ENCODE results near the gene CDH23. TPM values are rescaled to one million over a fixed set of nuclear protein-coding genes. Genes with fewer than 3 reads are reported as not detected.

The CDH23 gene
- total RNA-seq, 1 experiment from 2014 or later = not detected

DNA sequence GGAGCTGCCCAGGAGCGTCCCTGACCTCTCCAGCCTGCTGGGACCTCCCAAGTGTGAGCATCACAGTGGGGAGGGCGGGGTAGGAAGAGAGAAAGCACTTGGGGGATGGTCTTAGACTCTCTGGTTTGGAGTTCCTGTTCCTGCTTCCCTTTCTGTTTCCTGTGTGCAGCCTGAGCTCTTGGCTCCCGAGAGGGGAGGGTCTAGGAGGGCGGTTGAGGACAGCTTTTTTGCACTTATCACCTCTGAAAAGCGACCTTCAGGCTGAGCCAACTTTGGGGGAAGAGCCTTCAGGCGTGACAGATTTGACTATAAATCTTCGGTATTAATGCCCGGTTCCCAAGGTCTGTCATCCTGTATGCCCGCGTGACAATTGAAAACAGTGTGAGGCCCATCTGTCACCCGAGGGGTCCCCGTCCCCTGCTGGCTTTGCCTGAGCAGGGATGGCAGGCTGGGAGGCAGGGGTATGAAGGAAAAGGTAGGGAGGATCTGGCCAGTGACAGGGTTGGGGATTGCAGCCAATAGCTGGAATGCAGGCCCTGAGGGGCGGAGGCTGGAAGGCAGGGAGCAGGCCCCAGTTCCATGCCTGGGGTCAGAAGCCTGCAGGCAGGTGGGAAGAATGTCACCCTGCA is 78.6 kb downstream of the CDH23 start:
- no peak for DNase-seq
- Histone ChIP-seq H3K9me3 (ENCODE audit: low read length) (no peaks in the 10 kb centered on the region), H3K4me3 (ENCODE audit: low read length) (no peak overlapping the region), H3F3A (ENCODE audit: low read length, unreplicated experiment) (no peaks in the 10 kb centered on the region), H2AFZ (ENCODE audit: low read length) (no peak overlapping the region), H3K9ac (ENCODE audit: low read length) (no peak overlapping the region), H3K27ac (ENCODE audit: low read length) (no peak overlapping the region), H4K20me1 (ENCODE audit: low read length) (no peaks in the 10 kb centered on the region), H3K79me2 (ENCODE audit: low read length) (no peaks in the 10 kb centered on the region), H3K4me1 (ENCODE audit: insufficient read depth, low read length) (no peaks in the 10 kb centered on the region), H3K36me3 (ENCODE audit: low read depth, low read length) (no peaks in the 10 kb centered on the region), H3K4me2 (ENCODE audit: low read length) (no peak overlapping the region), H3K27me3 (ENCODE audit: low read length) (peaks cover 38% of the 10 kb centered on the region), H3K9me2 (replicated peaks; ENCODE audit: low read length) (no peaks in the 10 kb centered on the region)
- ChIA-PET POLR2A (ENCODE audit: unreplicated experiment) (no interaction called here), CTCF (no interaction called here)
- BruUV-seq (replicated peaks) = no TSS peak
- no peak for ATAC-seq
- intact Hi-C loops (cut with micrococcal nuclease) = no loop called here
- TF ChIP-seq, protein P1, sequence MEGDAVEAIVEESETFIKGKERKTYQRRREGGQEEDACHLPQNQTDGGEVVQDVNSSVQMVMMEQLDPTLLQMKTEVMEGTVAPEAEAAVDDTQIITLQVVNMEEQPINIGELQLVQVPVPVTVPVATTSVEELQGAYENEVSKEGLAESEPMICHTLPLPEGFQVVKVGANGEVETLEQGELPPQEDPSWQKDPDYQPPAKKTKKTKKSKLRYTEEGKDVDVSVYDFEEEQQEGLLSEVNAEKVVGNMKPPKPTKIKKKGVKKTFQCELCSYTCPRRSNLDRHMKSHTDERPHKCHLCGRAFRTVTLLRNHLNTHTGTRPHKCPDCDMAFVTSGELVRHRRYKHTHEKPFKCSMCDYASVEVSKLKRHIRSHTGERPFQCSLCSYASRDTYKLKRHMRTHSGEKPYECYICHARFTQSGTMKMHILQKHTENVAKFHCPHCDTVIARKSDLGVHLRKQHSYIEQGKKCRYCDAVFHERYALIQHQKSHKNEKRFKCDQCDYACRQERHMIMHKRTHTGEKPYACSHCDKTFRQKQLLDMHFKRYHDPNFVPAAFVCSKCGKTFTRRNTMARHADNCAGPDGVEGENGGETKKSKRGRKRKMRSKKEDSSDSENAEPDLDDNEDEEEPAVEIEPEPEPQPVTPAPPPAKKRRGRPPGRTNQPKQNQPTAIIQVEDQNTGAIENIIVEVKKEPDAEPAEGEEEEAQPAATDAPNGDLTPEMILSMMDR (conservative IDR thresholded peaks at IDR 0.05; ENCODE audit: low read depth, low read length) = no peak
- no peak for TF ChIP-seq EZH2phosphoT487 (IDR thresholded peaks at IDR 0.05; ENCODE audit: borderline replicate concordance, low read length)
- no peak for TF ChIP-seq EZH2 (IDR thresholded peaks at IDR 0.05; ENCODE audit: low read length, unreplicated experiment)

DNA sequence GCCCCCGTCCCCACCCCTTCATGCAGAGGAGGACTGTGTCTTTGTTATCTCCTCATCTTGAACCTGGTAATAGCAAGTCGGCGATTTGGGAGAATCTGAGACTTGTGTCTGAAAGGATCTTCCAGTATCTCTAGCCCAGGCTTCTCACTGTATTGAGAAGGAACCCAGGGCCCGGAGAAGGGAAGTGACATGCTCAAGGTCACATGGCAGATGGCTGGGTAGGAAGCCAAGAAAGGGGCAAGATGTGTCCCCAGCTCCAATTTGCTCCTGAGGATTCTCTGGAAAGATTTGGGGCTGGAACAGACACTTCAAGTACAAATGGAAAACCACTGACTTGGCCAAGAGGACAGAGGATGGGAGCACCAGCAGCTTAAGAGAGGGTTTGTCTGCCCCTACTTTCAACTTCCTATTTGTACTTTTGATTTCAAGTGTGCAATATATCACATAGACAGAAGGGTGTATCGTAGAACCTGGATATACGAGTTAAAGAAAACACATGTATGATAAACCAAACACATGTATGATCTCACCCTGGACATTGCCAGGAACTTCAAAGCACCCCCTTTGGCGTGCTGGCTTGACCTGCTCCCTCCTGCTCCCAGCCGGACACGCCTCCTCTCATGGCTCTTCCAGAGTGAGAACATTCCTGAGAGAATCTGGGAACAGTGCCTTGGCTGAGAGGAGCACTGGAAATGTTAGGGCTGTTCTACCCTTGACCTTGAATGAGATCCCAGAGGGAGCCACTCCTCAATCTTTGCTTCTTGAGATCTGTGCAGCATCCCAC is 79.7 kb downstream of the CDH23 start:
- no peak for TF ChIP-seq EZH2phosphoT487 (IDR thresholded peaks at IDR 0.05; ENCODE audit: borderline replicate concordance, low read length)
- TF ChIP-seq, protein P1 (conservative IDR thresholded peaks at IDR 0.05; ENCODE audit: low read depth, low read length) = no peak
- TF ChIP-seq EZH2 (IDR thresholded peaks at IDR 0.05; ENCODE audit: low read length, unreplicated experiment) = no peak
- H3K79me2 ChIP-seq (ENCODE audit: low read length) = no peaks in the 10 kb centered on the region
- H3K36me3 ChIP-seq (ENCODE audit: low read depth, low read length) = no peaks in the 10 kb centered on the region
- intact Hi-C loops (cut with micrococcal nuclease) = no loop called here
- DNase-seq (no peak), ATAC-seq (no peak)
- no TSS peak for BruUV-seq (replicated peaks)
- H3K9ac ChIP-seq (ENCODE audit: low read length) = no peak overlapping the region
- ChIA-PET POLR2A (ENCODE audit: unreplicated experiment) (no interaction called here), CTCF (no interaction called here)
- H2AFZ ChIP-seq (ENCODE audit: low read length) = no peak overlapping the region
- no peaks in the 10 kb centered on the region for H4K20me1 ChIP-seq (ENCODE audit: low read length)
- H3K27ac ChIP-seq (ENCODE audit: low read length) = no peak overlapping the region
- H3K27me3 ChIP-seq (ENCODE audit: low read length) = peaks cover 48% of the 10 kb centered on the region
- no peak overlapping the region for H3K4me3 ChIP-seq (ENCODE audit: low read length)
- no peak overlapping the region for H3K4me2 ChIP-seq (ENCODE audit: low read length)
- no peaks in the 10 kb centered on the region for H3K9me2 ChIP-seq (replicated peaks; ENCODE audit: low read length)
- no peaks in the 10 kb centered on the region for H3K4me1 ChIP-seq (ENCODE audit: insufficient read depth, low read length)
- H3F3A ChIP-seq (ENCODE audit: low read length, unreplicated experiment) = no peaks in the 10 kb centered on the region
- no peaks in the 10 kb centered on the region for H3K9me3 ChIP-seq (ENCODE audit: low read length)

DNA sequence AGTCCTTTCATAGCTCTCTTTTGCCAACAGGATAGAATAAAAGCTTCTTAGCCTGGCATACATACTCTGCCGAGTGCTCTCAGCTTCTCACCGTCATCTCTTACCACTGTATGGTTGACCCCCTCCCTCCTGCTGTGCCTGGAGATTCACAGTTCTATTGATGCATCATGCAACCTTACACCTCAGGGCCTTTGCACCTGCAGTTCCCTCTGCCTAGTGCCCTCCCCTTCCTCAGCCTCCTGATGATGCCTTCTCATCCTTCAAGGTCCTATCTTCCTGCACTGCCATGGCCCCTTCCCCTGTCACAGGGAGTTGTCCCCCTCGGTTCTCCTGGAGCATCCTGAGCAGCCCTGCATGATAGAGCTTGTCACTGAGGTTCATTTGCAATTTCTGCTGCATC is 81.5 kb downstream of the CDH23 start:
- Histone ChIP-seq H3K9me3 (ENCODE audit: low read length) (no peaks in the 10 kb centered on the region), H3K27me3 (ENCODE audit: low read length) (peaks cover 60% of the 10 kb centered on the region), H3K27ac (ENCODE audit: low read length) (no peak overlapping the region), H3K36me3 (ENCODE audit: low read depth, low read length) (no peaks in the 10 kb centered on the region), H3K4me2 (ENCODE audit: low read length) (no peak overlapping the region), H3K4me1 (ENCODE audit: insufficient read depth, low read length) (no peaks in the 10 kb centered on the region), H3K4me3 (ENCODE audit: low read length) (no peak overlapping the region), H3K9ac (ENCODE audit: low read length) (no peak overlapping the region), H4K20me1 (ENCODE audit: low read length) (no peaks in the 10 kb centered on the region), H2AFZ (ENCODE audit: low read length) (no peak overlapping the region), H3K9me2 (replicated peaks; ENCODE audit: low read length) (no peaks in the 10 kb centered on the region), H3K79me2 (ENCODE audit: low read length) (no peaks in the 10 kb centered on the region), H3F3A (ENCODE audit: low read length, unreplicated experiment) (no peaks in the 10 kb centered on the region)
- ChIA-PET CTCF (no interaction called here), POLR2A (ENCODE audit: unreplicated experiment) (no interaction called here)
- BruUV-seq (replicated peaks) = no TSS peak
- no peak for DNase-seq
- no peak for TF ChIP-seq EZH2 (IDR thresholded peaks at IDR 0.05; ENCODE audit: low read length, unreplicated experiment)
- TF ChIP-seq, protein P1 (conservative IDR thresholded peaks at IDR 0.05; ENCODE audit: low read depth, low read length) = no peak
- TF ChIP-seq EZH2phosphoT487 (IDR thresholded peaks at IDR 0.05; ENCODE audit: borderline replicate concordance, low read length) = no peak
- ATAC-seq = no peak
- intact Hi-C loops (cut with micrococcal nuclease) = no loop called here
